ENCODE results near the gene SPRR2G. TPM values are rescaled to one million over a fixed set of nuclear protein-coding genes. Genes with fewer than 3 reads are reported as not detected.

SPRR2G gene
- total RNA-seq (2021) (not detected in 2 replicates), Bru-seq, nascent RNA (not detected), BruChase-seq, experiment 1, labeled RNA remaining after a 2-hour chase (not detected), BruChase-seq, experiment 2, labeled RNA remaining after a 6-hour chase (not detected)
- long read RNA-seq: 0 reads

GRCh38 chr1:153150846-153151245, at the start of gene SPRR2G:
Gene SPRR2G, minus strand, starts transcription at chr1:153150890. Its CDS starts 780 bp downstream, at chr1:153150110.
- intact Hi-C loops (cut with micrococcal nuclease; ENCODE audit: unreplicated experiment): no loop called here
- TF ChIP-seq EZH2 (IDR thresholded peaks at IDR 0.05; ENCODE audit: borderline replicate concordance, low read depth, low read length, poor library complexity, severe bottlenecking): no peak
- TF ChIP-seq, protein P1, sequence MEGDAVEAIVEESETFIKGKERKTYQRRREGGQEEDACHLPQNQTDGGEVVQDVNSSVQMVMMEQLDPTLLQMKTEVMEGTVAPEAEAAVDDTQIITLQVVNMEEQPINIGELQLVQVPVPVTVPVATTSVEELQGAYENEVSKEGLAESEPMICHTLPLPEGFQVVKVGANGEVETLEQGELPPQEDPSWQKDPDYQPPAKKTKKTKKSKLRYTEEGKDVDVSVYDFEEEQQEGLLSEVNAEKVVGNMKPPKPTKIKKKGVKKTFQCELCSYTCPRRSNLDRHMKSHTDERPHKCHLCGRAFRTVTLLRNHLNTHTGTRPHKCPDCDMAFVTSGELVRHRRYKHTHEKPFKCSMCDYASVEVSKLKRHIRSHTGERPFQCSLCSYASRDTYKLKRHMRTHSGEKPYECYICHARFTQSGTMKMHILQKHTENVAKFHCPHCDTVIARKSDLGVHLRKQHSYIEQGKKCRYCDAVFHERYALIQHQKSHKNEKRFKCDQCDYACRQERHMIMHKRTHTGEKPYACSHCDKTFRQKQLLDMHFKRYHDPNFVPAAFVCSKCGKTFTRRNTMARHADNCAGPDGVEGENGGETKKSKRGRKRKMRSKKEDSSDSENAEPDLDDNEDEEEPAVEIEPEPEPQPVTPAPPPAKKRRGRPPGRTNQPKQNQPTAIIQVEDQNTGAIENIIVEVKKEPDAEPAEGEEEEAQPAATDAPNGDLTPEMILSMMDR (conservative IDR thresholded peaks at IDR 0.05; ENCODE audit: low read depth, low read length): no peak
- no peaks in the 10 kb centered on the region for H3K36me3 ChIP-seq (ENCODE audit: insufficient read depth, low read length, poor library complexity, severe bottlenecking)
- no TSS peak for BruUV-seq (replicated peaks)
- H3K9me3 ChIP-seq (ENCODE audit: low read depth, low read length, poor library complexity, severe bottlenecking): no peaks in the 10 kb centered on the region
- H3K27me3 ChIP-seq (replicated peaks; ENCODE audit: insufficient read depth, low read depth, low read length, poor library complexity): peaks cover 44% of the 10 kb centered on the region
- ChIA-PET CTCF (no interaction called here), POLR2A (ENCODE audit: low non-redundant PET) (no interaction called here)
- no peaks in the 10 kb centered on the region for H3K4me1 ChIP-seq (ENCODE audit: insufficient read depth, low read length, poor library complexity, severe bottlenecking)
- DNase-seq (ENCODE audit: low spot score): no peak
- no peak within 1 kb of the TSS for H3K27ac ChIP-seq (ENCODE audit: low read depth, low read length, poor library complexity, severe bottlenecking)
- no peak within 1 kb of the TSS for H3K4me3 ChIP-seq (ENCODE audit: low read depth, low read length, poor library complexity, severe bottlenecking)

DNA sequence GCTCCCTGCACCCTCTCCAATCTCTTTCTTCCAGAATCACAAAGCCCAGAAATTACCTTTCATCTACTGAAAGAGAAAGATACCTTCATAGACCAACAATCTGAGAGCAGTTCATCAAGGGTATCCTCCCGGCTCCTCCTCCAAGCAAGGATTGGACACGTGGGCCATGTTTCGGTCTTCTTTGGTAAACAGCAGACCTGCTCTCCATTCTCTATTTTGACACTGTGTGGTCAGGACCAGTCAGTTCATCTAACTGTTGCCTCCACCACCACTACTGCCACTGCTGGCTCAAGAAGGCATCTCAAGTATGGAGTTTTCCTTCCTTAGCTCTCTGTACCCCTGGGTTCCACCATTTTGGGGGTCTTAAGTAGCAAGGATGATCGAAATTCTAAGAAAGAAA, 44.5 kb upstream of the SPRR2G start:
- Histone ChIP-seq H3K4me3 (ENCODE audit: low read depth, low read length, poor library complexity, severe bottlenecking) (no peak overlapping the region), H3K27me3 (replicated peaks; ENCODE audit: insufficient read depth, low read depth, low read length, poor library complexity) (peaks cover 39% of the 10 kb centered on the region), H3K36me3 (ENCODE audit: insufficient read depth, low read length, poor library complexity, severe bottlenecking) (no peaks in the 10 kb centered on the region), H3K27ac (ENCODE audit: low read depth, low read length, poor library complexity, severe bottlenecking) (no peak overlapping the region), H3K4me1 (ENCODE audit: insufficient read depth, low read length, poor library complexity, severe bottlenecking) (no peaks in the 10 kb centered on the region), H3K9me3 (ENCODE audit: low read depth, low read length, poor library complexity, severe bottlenecking) (no peaks in the 10 kb centered on the region)
- no TSS peak for BruUV-seq (replicated peaks)
- TF ChIP-seq, protein P1 (conservative IDR thresholded peaks at IDR 0.05; ENCODE audit: low read depth, low read length): no peak
- no peak for TF ChIP-seq EZH2 (IDR thresholded peaks at IDR 0.05; ENCODE audit: borderline replicate concordance, low read depth, low read length, poor library complexity, severe bottlenecking)
- no peak for DNase-seq (ENCODE audit: low spot score)
- ChIA-PET POLR2A (ENCODE audit: low non-redundant PET) (no interaction called here), CTCF (no interaction called here)
- intact Hi-C loops (cut with micrococcal nuclease; ENCODE audit: unreplicated experiment): loop anchor here (10.0 kb wide), 1 partner anchor 320 kb away; the partner anchor contains the start of gene SMCP

DNA sequence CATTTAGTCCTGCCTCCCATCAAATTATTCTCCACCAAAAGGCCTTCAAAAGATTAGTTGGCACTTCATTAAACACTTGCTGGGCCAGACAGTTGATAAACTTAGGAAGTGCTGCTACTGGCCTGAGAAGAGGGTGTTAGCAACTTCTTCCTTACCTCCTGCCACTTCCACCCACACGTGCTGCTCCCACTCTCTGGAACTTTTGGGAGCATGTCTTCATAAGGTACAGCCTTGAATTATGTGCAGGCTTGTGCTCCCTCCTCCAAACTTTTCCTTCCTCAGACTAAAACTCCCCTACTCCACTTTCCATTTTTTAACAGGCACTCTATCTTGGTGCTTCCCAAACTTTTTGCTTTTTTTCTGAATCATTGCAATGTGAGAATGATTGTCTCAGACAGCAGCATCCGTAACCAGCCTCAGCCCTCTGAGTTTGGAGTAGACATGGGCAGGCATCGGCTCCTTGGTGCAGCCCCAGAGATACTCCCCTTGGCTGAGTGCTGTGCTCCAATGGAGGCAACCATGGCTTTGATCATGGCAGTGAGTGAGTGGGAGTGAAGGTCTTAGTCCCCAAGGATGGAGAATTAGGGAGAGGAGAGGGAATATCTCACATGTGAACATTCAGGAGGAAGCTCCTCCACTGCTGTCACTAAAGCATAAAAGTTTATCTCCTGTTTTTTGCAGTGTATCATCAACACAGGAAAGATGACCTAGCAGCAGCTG, 43.8 kb upstream of the SPRR2G start:
- H3K9me3 ChIP-seq (ENCODE audit: low read depth, low read length, poor library complexity, severe bottlenecking): no peaks in the 10 kb centered on the region
- TF ChIP-seq, protein P1 (conservative IDR thresholded peaks at IDR 0.05; ENCODE audit: low read depth, low read length): no peak
- TF ChIP-seq EZH2 (IDR thresholded peaks at IDR 0.05; ENCODE audit: borderline replicate concordance, low read depth, low read length, poor library complexity, severe bottlenecking): no peak
- ChIA-PET POLR2A (ENCODE audit: low non-redundant PET) (no interaction called here), CTCF (no interaction called here)
- BruUV-seq (replicated peaks): no TSS peak
- intact Hi-C loops (cut with micrococcal nuclease; ENCODE audit: unreplicated experiment): loop anchor here (10.0 kb wide), 1 partner anchor 320 kb away; the partner anchor contains the start of gene SMCP
- no peak overlapping the region for H3K4me3 ChIP-seq (ENCODE audit: low read depth, low read length, poor library complexity, severe bottlenecking)
- peaks cover 32% of the 10 kb centered on the region for H3K27me3 ChIP-seq (replicated peaks; ENCODE audit: insufficient read depth, low read depth, low read length, poor library complexity)
- H3K4me1 ChIP-seq (ENCODE audit: insufficient read depth, low read length, poor library complexity, severe bottlenecking): no peaks in the 10 kb centered on the region
- H3K27ac ChIP-seq (ENCODE audit: low read depth, low read length, poor library complexity, severe bottlenecking): no peak overlapping the region
- DNase-seq (ENCODE audit: low spot score): no peak
- no peaks in the 10 kb centered on the region for H3K36me3 ChIP-seq (ENCODE audit: insufficient read depth, low read length, poor library complexity, severe bottlenecking)

All from A673 (cell line).